SK-N-SH (cell line): ENCODE data around the gene ZNF385C. TPM values are rescaled to one million over a fixed set of nuclear protein-coding genes. Genes with fewer than 3 reads are reported as not detected.

Experiments
- CTCF ChIA-PET: fragments of 300-600, 350-600 bp; formaldehyde crosslinking; extraction: SDS; loops from one replicate; lab custom pipeline; 2021; lab: Yijun Ruan, JAX
- POLR2A ChIA-PET: fragments of 350-600 bp; sonication (Branson Sonifier 250); formaldehyde crosslinking; extraction: SDS; loops from one replicate; lab custom pipeline; 2020; ENCODE audit warnings: antibody characterized with exemption, inconsistent platforms; lab: Yijun Ruan, JAX
- DNase-seq: peaks from one replicate; pipeline ENCODE4 v3.0.0; 2012
- H2AFZ ChIP-seq: fragments of 200-600 bp; sonication (generic); 2 replicates; pipeline ENCODE4 v1.8.1; 2016; ENCODE audit warnings: antibody characterized with exemption, mild to moderate bottlenecking, low read depth
- H3F3A ChIP-seq: fragments of 200-600 bp; sonication (generic); replicated peaks from 2 replicates; pipeline ENCODE3; 2016; ENCODE audit warnings: antibody characterized with exemption, mild to moderate bottlenecking; ENCODE audit not compliant: insufficient read depth
- H3K27ac ChIP-seq, 2 experiments: fragments of 200-500 bp in 1 of 2; fragments of 200-600 bp in 1 of 2; sonication (Bioruptor generic) in 1 of 2; sonication (generic), shearing (Covaris generic) in 1 of 2; 2 replicates each; pipeline versions ENCODE4 v1.5.1 to v1.6.1; 2014 to 2016; ENCODE audit warnings: low read depth in 2 of 2, inconsistent platforms in 1 of 2, low read length in 1 of 2, mild to moderate bottlenecking in 1 of 2, mixed read lengths in 1 of 2
- H3K27me3 ChIP-seq: fragments of 200-600 bp; sonication (generic), shearing (Covaris generic); 2 replicates; pipeline ENCODE4 v1.6.1; 2016; ENCODE audit warnings: mixed run types; ENCODE audit not compliant: insufficient read depth
- H3K36me3 ChIP-seq, 2 experiments: fragments of 200-500 bp in 1 of 2; fragments of 200-600 bp in 1 of 2; sonication (Bioruptor generic) in 1 of 2; sonication (generic) in 1 of 2; replicated peaks in 1 of 2; 2 replicates each; pipeline versions ENCODE3 to v1.5.1; 2014 to 2016; ENCODE audit warnings: low read length in 1 of 2, mild to moderate bottlenecking in 1 of 2; ENCODE audit not compliant: insufficient read depth in 2 of 2, control insufficient read depth in 1 of 2
- H3K4me1 ChIP-seq, 2 experiments: fragments of 200-500 bp in 1 of 2; fragments of 200-600 bp in 1 of 2; sonication (Bioruptor generic) in 1 of 2; sonication (generic), shearing (Covaris generic) in 1 of 2; 2 replicates each; pipeline versions ENCODE4 v1.5.1 to v1.6.1; 2014 to 2016; ENCODE audit warnings: low read depth in 1 of 2, low read length in 1 of 2, mixed run types in 1 of 2; ENCODE audit not compliant: insufficient read depth in 2 of 2, control insufficient read depth in 1 of 2
- H3K4me2 ChIP-seq: fragments of 200-600 bp; sonication (generic), shearing (Covaris generic); 2 replicates; pipeline ENCODE4 v1.6.1; 2017; ENCODE audit warnings: mixed run types
- H3K4me3 ChIP-seq, 2 experiments: fragments of 200-500 bp in 1 of 2; fragments of 200-600 bp in 1 of 2; sonication (Bioruptor generic) in 1 of 2; sonication (generic), shearing (Covaris generic) in 1 of 2; 2 replicates each; pipeline versions ENCODE4 v1.5.1 to v1.8.1; 2014 to 2016; ENCODE audit warnings: low read depth in 2 of 2, inconsistent platforms in 1 of 2, low read length in 1 of 2, mild to moderate bottlenecking in 1 of 2, mixed read lengths in 1 of 2, moderate library complexity in 1 of 2
- H3K79me2 ChIP-seq: fragments of 200-600 bp; sonication (generic); 2 replicates; pipeline ENCODE4 v1.8.1; 2017; ENCODE audit warnings: mild to moderate bottlenecking; ENCODE audit not compliant: insufficient read depth
- H3K9ac ChIP-seq: fragments of 200-600 bp; sonication (generic); 2 replicates; pipeline ENCODE4 v1.6.1; 2017; ENCODE audit warnings: mixed run types
- H3K9me2 ChIP-seq: fragments of 200-600 bp; sonication (generic); 2 replicates; pipeline ENCODE4 v1.6.1; 2017; ENCODE audit warnings: mixed run types
- H3K9me3 ChIP-seq: fragments of 200-600 bp; sonication (generic); 2 replicates; pipeline ENCODE4 v1.6.1; 2017; ENCODE audit warnings: mixed run types, mild to moderate bottlenecking, moderate library complexity
- H4K20me1 ChIP-seq: fragments of 200-600 bp; sonication (generic); 2 replicates; pipeline ENCODE4 v1.6.1; 2017; ENCODE audit warnings: mild to moderate bottlenecking, mixed run types; ENCODE audit not compliant: insufficient read depth
- CHD2 ChIP-seq: fragments of 150-350 bp; IDR thresholded peaks from 2 replicates; pipeline ENCODE4 v1.6.1; 2018; ENCODE audit warnings: low read length; ENCODE audit not compliant: partially characterized antibody
- ELF1 ChIP-seq: IDR thresholded peaks from 2 replicates; pipeline ENCODE4 v1.4.0; 2012
- GABPA ChIP-seq: IDR thresholded peaks from 2 replicates; pipeline ENCODE4 v1.4.0; 2012; ENCODE audit warnings: low read depth, mild to moderate bottlenecking
- MXI1 ChIP-seq: IDR thresholded peaks from 2 replicates; pipeline ENCODE4 v1.6.1; 2012; ENCODE audit warnings: mild to moderate bottlenecking, low read depth, low read length, improper control_type of control experiment
- NRF1 ChIP-seq: IDR thresholded peaks from 2 replicates; pipeline ENCODE4 v1.6.1; 2012; ENCODE audit warnings: low read depth, mild to moderate bottlenecking, low read length
- POLR2AphosphoS5 ChIP-seq: IDR thresholded peaks from 2 replicates; pipeline ENCODE4 v1.6.1; 2012; ENCODE audit warnings: low read depth, low read length
- RAD21 ChIP-seq: IDR thresholded peaks from 2 replicates; pipeline ENCODE4 v1.6.1; 2012; ENCODE audit warnings: mild to moderate bottlenecking, low read length
- RCOR1 ChIP-seq: fragments of 150-350 bp; IDR thresholded peaks from 2 replicates; pipeline ENCODE4 v1.6.1; 2017; ENCODE audit warnings: antibody characterized with exemption, low read length
- SIN3A ChIP-seq: IDR thresholded peaks from 2 replicates; pipeline ENCODE4 v1.6.1; 2012; ENCODE audit warnings: low read depth, mild to moderate bottlenecking, low read length, moderate library complexity, borderline replicate concordance
- SMC3 ChIP-seq: IDR thresholded peaks from 2 replicates; pipeline ENCODE4 v1.6.1; 2012; ENCODE audit warnings: low read depth, low read length, improper control_type of control experiment
- TAF1 ChIP-seq: IDR thresholded peaks from 2 replicates; pipeline ENCODE4 v1.6.1; 2012; ENCODE audit warnings: low read depth, mild to moderate bottlenecking, low read length, moderate library complexity, borderline replicate concordance
- TCF12 ChIP-seq: IDR thresholded peaks from 2 replicates; pipeline ENCODE4 v1.4.0; 2012
- TEAD4 ChIP-seq: IDR thresholded peaks from 2 replicates; pipeline ENCODE4 v1.4.0; 2012; ENCODE audit warnings: mild to moderate bottlenecking, borderline replicate concordance; ENCODE audit not compliant: insufficient read depth
- YY1 ChIP-seq: IDR thresholded peaks from 2 replicates; pipeline ENCODE4 v1.4.0; 2012; ENCODE audit warnings: low read depth, mild to moderate bottlenecking
- WGBS: methylation state at CpG from one replicate; pipeline ENCODE4 v1.1.6; 2017; ENCODE audit warnings: low lambda C conversion rate; 5-methylcytosine and 5-hydroxymethylcytosine counted together
- polyA plus RNA-seq, 3 experiments: library from polyadenylated mRNA; depleted of rRNA; stranded (reverse); fragments of >200 nt; gene quantifications; 2 replicates each; pipeline ENCODE4 v1.2.3, GENCODE V29; 2012
- TF ChIP-seq, protein P1 (sequence below): fragments of 150-350 bp; IDR thresholded peaks from 2 replicates; pipeline ENCODE4 v1.6.1; 2017; ENCODE audit warnings: antibody characterized with exemption, low read length, low read depth, borderline replicate concordance
- TF ChIP-seq, protein P2 (sequence below): fragments of 200-600 bp; sonication (generic); IDR thresholded peaks from 2 replicates; pipeline ENCODE4 v1.6.1; 2017; ENCODE audit warnings: antibody characterized with exemption, mild to moderate bottlenecking, moderate library complexity
- TF ChIP-seq, protein P3 (sequence below): IDR thresholded peaks from 2 replicates; pipeline ENCODE4 v1.4.0; 2012; ENCODE audit warnings: low read depth
- TF ChIP-seq, protein P4 (sequence below): fragments of 150-350 bp; IDR thresholded peaks from 2 replicates; pipeline ENCODE4 v1.6.1; 2016; ENCODE audit warnings: mild to moderate bottlenecking, low read depth, low read length
- TF ChIP-seq, protein P5 (sequence below): IDR thresholded peaks from 2 replicates; pipeline ENCODE4 v1.6.1; 2012; ENCODE audit warnings: mild to moderate bottlenecking, low read depth, low read length, moderate library complexity
- TF ChIP-seq, protein P6 (sequence below): IDR thresholded peaks from 2 replicates; pipeline ENCODE4 v1.4.0; 2012; ENCODE audit warnings: low read depth, borderline replicate concordance

The ZNF385C gene
- polyA plus RNA-seq, 1 of the 3 experiments (the other 2 are of a cell fraction) = 0.05 TPM

DNA sequence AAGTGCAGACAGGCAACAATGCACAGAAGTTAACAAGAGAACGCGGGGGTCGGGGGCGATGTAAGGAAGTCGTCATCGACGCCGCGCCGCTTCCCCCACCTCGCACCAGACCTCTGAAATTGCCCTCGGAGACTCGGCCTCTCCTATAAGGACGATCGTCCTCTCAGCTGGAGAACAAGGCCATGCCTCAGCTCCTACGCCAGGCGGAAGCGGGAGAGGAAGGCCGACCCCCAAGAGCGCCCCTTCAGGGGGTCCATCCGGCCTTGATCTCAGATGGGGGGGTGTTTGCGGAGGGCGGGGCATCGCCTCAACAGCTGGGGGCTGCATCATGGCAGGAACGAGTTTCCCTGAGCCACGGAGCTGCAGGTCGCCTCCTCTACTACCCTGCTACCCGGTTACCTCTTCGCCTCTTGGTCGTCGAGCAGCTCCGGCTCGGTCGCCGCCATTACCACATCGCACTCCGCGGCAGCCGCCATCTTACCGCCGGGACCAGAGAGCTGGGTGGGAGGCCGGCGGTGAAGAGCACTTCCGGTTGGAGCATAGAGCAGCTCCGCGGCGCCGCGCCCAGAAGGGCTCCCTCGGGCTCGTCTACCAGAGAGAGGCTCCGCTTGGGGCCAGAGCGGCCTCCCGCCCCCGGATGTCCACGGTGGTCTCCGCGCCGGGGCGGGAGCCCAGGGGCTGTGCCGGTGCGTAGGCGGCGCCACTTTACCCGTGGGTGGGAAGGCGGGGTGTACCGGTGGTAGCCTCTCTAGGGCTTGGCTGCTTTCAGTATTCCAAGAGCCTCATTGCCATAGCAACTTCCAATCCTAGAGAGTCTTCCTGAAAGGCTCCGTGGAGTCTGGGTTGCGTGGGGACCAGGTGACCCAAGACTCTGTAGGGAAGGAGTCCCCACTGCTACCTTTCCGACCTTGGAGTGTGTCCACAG, 81.1 kb downstream of the ZNF385C start, which contains the start of gene DNAJC7:
Gene DNAJC7, minus strand, starts transcription at position 499 of the 925 bp plus-strand sequence. Its CDS starts 23 bp downstream, at position 476.
- H4K20me1 ChIP-seq = peaks cover 18% of the 10 kb centered on the region
- peak; percentile 94 for DNase-seq
- peak within 1 kb of the TSS; percentile 83 to 98 for H3K4me3 ChIP-seq
- peak within 1 kb of the TSS; percentile 95 for H2AFZ ChIP-seq
- peak within 1 kb of the TSS; percentile 93 to 95 for H3K27ac ChIP-seq
- H3K36me3 ChIP-seq = peaks cover 5 to 14% of the 10 kb centered on the region in 2 experiments
- peaks cover 10% of the 10 kb centered on the region for H3F3A ChIP-seq
- ChIA-PET POLR2A (interaction anchor here (0.7 to 3.4 kb wide), 16 partner anchors 8 to 329 kb away, joined by 3 to 19 read pairs (median 4); partner anchors contain the start of genes CNP and ODAD4), CTCF (interaction anchor here (1.0 to 17.3 kb wide), 13 partner anchors 10 to 136 kb away, joined by 3 to 496 read pairs (median 5); partner anchors contain the start of genes CNP, DHX58, HSPB9 and KAT2A)
- peaks cover 76% of the 10 kb centered on the region for H3K79me2 ChIP-seq
- no peaks in the 10 kb centered on the region for H3K9me2 ChIP-seq
- peaks cover 6 to 25% of the 10 kb centered on the region in 2 experiments; a peak in 3 of 4 replicates for H3K4me1 ChIP-seq
- peak within 1 kb of the TSS; percentile 89 for H3K4me2 ChIP-seq
- H3K9me3 ChIP-seq = no peaks in the 10 kb centered on the region
- peak within 1 kb of the TSS; percentile 99 for H3K9ac ChIP-seq
- WGBS = under 1% methylated on average over 24 of the region's 70 CpGs
- H3K27me3 ChIP-seq = no peaks in the 10 kb centered on the region
- TF ChIP-seq, protein P1, sequence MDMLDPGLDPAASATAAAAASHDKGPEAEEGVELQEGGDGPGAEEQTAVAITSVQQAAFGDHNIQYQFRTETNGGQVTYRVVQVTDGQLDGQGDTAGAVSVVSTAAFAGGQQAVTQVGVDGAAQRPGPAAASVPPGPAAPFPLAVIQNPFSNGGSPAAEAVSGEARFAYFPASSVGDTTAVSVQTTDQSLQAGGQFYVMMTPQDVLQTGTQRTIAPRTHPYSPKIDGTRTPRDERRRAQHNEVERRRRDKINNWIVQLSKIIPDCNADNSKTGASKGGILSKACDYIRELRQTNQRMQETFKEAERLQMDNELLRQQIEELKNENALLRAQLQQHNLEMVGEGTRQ = 0 out of 2 replicates have a peak, but pooled peaks have one; percentile 11
- TF ChIP-seq TAF1 = peak; percentile 98
- no peak for TF ChIP-seq SMC3
- no peak for TF ChIP-seq RCOR1
- peak; percentile 46 for TF ChIP-seq CHD2
- 0 out of 2 replicates have a peak, but pooled peaks have one; percentile 2 for TF ChIP-seq NRF1
- TF ChIP-seq, protein P2, sequence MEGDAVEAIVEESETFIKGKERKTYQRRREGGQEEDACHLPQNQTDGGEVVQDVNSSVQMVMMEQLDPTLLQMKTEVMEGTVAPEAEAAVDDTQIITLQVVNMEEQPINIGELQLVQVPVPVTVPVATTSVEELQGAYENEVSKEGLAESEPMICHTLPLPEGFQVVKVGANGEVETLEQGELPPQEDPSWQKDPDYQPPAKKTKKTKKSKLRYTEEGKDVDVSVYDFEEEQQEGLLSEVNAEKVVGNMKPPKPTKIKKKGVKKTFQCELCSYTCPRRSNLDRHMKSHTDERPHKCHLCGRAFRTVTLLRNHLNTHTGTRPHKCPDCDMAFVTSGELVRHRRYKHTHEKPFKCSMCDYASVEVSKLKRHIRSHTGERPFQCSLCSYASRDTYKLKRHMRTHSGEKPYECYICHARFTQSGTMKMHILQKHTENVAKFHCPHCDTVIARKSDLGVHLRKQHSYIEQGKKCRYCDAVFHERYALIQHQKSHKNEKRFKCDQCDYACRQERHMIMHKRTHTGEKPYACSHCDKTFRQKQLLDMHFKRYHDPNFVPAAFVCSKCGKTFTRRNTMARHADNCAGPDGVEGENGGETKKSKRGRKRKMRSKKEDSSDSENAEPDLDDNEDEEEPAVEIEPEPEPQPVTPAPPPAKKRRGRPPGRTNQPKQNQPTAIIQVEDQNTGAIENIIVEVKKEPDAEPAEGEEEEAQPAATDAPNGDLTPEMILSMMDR = 0 out of 2 replicates have a peak, but pooled peaks have one; percentile 9
- no peak for TF ChIP-seq TCF12
- no peak for TF ChIP-seq RAD21
- TF ChIP-seq SIN3A = 0 out of 2 replicates have a peak, but pooled peaks have one; percentile 25
- peak; percentile 51; the same call in 1 of the 2 replicates for TF ChIP-seq TEAD4
- peak; percentile 98 for TF ChIP-seq YY1
- peak; percentile 67 for TF ChIP-seq MXI1
- TF ChIP-seq, protein P3, sequence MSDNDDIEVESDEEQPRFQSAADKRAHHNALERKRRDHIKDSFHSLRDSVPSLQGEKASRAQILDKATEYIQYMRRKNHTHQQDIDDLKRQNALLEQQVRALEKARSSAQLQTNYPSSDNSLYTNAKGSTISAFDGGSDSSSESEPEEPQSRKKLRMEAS = peak; percentile 66
- peak; percentile 87 for TF ChIP-seq POLR2AphosphoS5
- peak; percentile 86 for TF ChIP-seq GABPA
- peak; percentile 52 for TF ChIP-seq ELF1
- TF ChIP-seq, protein P4, sequence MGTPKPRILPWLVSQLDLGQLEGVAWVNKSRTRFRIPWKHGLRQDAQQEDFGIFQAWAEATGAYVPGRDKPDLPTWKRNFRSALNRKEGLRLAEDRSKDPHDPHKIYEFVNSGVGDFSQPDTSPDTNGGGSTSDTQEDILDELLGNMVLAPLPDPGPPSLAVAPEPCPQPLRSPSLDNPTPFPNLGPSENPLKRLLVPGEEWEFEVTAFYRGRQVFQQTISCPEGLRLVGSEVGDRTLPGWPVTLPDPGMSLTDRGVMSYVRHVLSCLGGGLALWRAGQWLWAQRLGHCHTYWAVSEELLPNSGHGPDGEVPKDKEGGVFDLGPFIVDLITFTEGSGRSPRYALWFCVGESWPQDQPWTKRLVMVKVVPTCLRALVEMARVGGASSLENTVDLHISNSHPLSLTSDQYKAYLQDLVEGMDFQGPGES = no peak
- TF ChIP-seq, protein P5, sequence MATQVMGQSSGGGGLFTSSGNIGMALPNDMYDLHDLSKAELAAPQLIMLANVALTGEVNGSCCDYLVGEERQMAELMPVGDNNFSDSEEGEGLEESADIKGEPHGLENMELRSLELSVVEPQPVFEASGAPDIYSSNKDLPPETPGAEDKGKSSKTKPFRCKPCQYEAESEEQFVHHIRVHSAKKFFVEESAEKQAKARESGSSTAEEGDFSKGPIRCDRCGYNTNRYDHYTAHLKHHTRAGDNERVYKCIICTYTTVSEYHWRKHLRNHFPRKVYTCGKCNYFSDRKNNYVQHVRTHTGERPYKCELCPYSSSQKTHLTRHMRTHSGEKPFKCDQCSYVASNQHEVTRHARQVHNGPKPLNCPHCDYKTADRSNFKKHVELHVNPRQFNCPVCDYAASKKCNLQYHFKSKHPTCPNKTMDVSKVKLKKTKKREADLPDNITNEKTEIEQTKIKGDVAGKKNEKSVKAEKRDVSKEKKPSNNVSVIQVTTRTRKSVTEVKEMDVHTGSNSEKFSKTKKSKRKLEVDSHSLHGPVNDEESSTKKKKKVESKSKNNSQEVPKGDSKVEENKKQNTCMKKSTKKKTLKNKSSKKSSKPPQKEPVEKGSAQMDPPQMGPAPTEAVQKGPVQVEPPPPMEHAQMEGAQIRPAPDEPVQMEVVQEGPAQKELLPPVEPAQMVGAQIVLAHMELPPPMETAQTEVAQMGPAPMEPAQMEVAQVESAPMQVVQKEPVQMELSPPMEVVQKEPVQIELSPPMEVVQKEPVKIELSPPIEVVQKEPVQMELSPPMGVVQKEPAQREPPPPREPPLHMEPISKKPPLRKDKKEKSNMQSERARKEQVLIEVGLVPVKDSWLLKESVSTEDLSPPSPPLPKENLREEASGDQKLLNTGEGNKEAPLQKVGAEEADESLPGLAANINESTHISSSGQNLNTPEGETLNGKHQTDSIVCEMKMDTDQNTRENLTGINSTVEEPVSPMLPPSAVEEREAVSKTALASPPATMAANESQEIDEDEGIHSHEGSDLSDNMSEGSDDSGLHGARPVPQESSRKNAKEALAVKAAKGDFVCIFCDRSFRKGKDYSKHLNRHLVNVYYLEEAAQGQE = peak; percentile 71; the same call in 1 of the 2 replicates
- TF ChIP-seq, protein P6, sequence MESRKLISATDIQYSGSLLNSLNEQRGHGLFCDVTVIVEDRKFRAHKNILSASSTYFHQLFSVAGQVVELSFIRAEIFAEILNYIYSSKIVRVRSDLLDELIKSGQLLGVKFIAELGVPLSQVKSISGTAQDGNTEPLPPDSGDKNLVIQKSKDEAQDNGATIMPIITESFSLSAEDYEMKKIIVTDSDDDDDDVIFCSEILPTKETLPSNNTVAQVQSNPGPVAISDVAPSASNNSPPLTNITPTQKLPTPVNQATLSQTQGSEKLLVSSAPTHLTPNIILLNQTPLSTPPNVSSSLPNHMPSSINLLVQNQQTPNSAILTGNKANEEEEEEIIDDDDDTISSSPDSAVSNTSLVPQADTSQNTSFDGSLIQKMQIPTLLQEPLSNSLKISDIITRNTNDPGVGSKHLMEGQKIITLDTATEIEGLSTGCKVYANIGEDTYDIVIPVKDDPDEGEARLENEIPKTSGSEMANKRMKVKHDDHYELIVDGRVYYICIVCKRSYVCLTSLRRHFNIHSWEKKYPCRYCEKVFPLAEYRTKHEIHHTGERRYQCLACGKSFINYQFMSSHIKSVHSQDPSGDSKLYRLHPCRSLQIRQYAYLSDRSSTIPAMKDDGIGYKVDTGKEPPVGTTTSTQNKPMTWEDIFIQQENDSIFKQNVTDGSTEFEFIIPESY = 0 out of 2 replicates have a peak, but pooled peaks have one; percentile 44
